ENCODE data around the gene CREB5. TPM values are rescaled to one million over a fixed set of nuclear protein-coding genes. Genes with fewer than 3 reads are reported as not detected.

The CREB5 gene
- polyA plus RNA-seq, 1 donor from 2014 or later = 3.7 TPM

DNA sequence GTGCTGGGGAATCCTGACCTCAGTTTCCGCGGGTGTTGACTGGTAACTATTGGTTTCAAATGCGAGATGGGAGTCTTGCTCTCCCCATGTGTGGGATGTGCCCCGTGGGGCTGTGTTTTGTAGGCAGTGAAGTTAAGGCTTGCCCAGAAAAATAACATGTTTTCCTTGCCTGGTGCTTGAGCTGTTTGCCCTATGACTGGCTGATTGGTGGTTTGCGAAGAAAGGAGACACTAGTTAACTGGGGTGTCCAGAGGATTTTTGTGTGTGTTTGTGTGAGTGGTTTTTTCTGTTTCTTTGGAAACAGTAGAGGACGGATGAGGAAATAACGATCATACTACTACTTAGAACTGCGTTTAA, 61.9 kb downstream of the CREB5 start:
- no peaks in the 10 kb centered on the region for H3K36me3 ChIP-seq (ENCODE audit: insufficient read depth, low read length)
- no peaks in the 10 kb centered on the region for H3K9me2 ChIP-seq (ENCODE audit: insufficient read depth, low read length)
- H3K9me3 ChIP-seq (ENCODE audit: low read length) = no peaks in the 10 kb centered on the region
- H3K27ac ChIP-seq (ENCODE audit: low read length) = no peak overlapping the region
- H3K4me2 ChIP-seq (ENCODE audit: low read length) = no peak overlapping the region
- no peaks in the 10 kb centered on the region for H3F3A ChIP-seq (ENCODE audit: insufficient read depth, low read length, poor library complexity, severe bottlenecking)
- H3K4me3 ChIP-seq (ENCODE audit: low read length) = no peak overlapping the region
- TF ChIP-seq MXI1 (conservative IDR thresholded peaks at IDR 0.05; ENCODE audit: poor library complexity, severe bottlenecking) (no peak), CTCF (IDR thresholded peaks at IDR 0.05; ENCODE audit: poor library complexity, severe bottlenecking) (no peak), EZH2 (IDR thresholded peaks at IDR 0.05; ENCODE audit: borderline replicate concordance, insufficient read depth, low read length, poor library complexity, severe bottlenecking) (no peak), TAF1 (IDR thresholded peaks at IDR 0.05; ENCODE audit: low read depth) (no peak), POLR2AphosphoS5 (IDR thresholded peaks at IDR 0.05) (no peak), SMC3 (conservative IDR thresholded peaks at IDR 0.05; ENCODE audit: poor library complexity) (no peak), RAD21 (conservative IDR thresholded peaks at IDR 0.05) (no peak), EP300 (conservative IDR thresholded peaks at IDR 0.05; ENCODE audit: poor library complexity, severe bottlenecking) (no peak), REST (IDR thresholded peaks at IDR 0.05; ENCODE audit: borderline replicate concordance) (no peak)
- no peaks in the 10 kb centered on the region for H4K20me1 ChIP-seq (ENCODE audit: insufficient read depth)
- no peaks in the 10 kb centered on the region for H3K27me3 ChIP-seq (ENCODE audit: insufficient read depth, low read depth, low read length)
- peaks cover 11% of the 10 kb centered on the region for H3K79me2 ChIP-seq (replicated peaks; ENCODE audit: insufficient read depth, low read length)
- H2AFZ ChIP-seq (ENCODE audit: low read depth, low read length) = no peak overlapping the region
- no peak overlapping the region for H3K9ac ChIP-seq (ENCODE audit: low read length)

- Histone ChIP-seq H3K4me3 (ENCODE audit: low read length) (no peak overlapping the region), H3K9me2 (ENCODE audit: insufficient read depth, low read length) (no peaks in the 10 kb centered on the region), H3F3A (ENCODE audit: insufficient read depth, low read length, poor library complexity, severe bottlenecking) (no peaks in the 10 kb centered on the region), H3K27ac (ENCODE audit: low read length) (no peak overlapping the region), H3K27me3 (ENCODE audit: insufficient read depth, low read depth, low read length) (no peaks in the 10 kb centered on the region), H3K9me3 (ENCODE audit: low read length) (no peaks in the 10 kb centered on the region), H4K20me1 (ENCODE audit: insufficient read depth) (no peaks in the 10 kb centered on the region), H3K4me2 (ENCODE audit: low read length) (no peak overlapping the region), H2AFZ (ENCODE audit: low read depth, low read length) (no peak overlapping the region), H3K79me2 (replicated peaks; ENCODE audit: insufficient read depth, low read length) (peaks cover 11% of the 10 kb centered on the region), H3K9ac (ENCODE audit: low read length) (no peak overlapping the region), H3K36me3 (ENCODE audit: insufficient read depth, low read length) (no peaks in the 10 kb centered on the region)
- TF ChIP-seq EP300 (conservative IDR thresholded peaks at IDR 0.05; ENCODE audit: poor library complexity, severe bottlenecking) (no peak), POLR2AphosphoS5 (IDR thresholded peaks at IDR 0.05) (no peak), TAF1 (IDR thresholded peaks at IDR 0.05; ENCODE audit: low read depth) (no peak), REST (IDR thresholded peaks at IDR 0.05; ENCODE audit: borderline replicate concordance) (no peak), RAD21 (conservative IDR thresholded peaks at IDR 0.05) (no peak), MXI1 (conservative IDR thresholded peaks at IDR 0.05; ENCODE audit: poor library complexity, severe bottlenecking) (no peak), CTCF (IDR thresholded peaks at IDR 0.05; ENCODE audit: poor library complexity, severe bottlenecking) (no peak), SMC3 (conservative IDR thresholded peaks at IDR 0.05; ENCODE audit: poor library complexity) (no peak), EZH2 (IDR thresholded peaks at IDR 0.05; ENCODE audit: borderline replicate concordance, insufficient read depth, low read length, poor library complexity, severe bottlenecking) (no peak)
Observed at GRCh38 chr7:28474640-28475039, 62.3 kb downstream of the CREB5 start.
